ENCODE measurements around the gene SDHB. TPM values are rescaled to one million over a fixed set of nuclear protein-coding genes. Genes with fewer than 3 reads are reported as not detected.
A peak's percentile ranks its signal among the peaks of the same experiment; 100 is the strongest.

SDHB gene
- total and polyA plus RNA-seq, 7 donors = 109 to 398 (median 173) TPM

- intact Hi-C loops (cut with DNase I) = loop anchor here (5.0 kb wide), 2 partner anchors 36 to 49 kb away; no protein-coding TSS in a partner anchor
- Histone ChIP-seq H3K27me3 (no peaks in the 10 kb centered on the region), H3K9me3 (no peaks in the 10 kb centered on the region), H3K4me3 (peak within 1 kb of the TSS; percentile 49 to 95 (median 82)), H3K4me1 (peaks cover 0 to 25% (median 21%) of the 10 kb centered on the region in 4 donors), H3K27ac (peak within 1 kb of the TSS in 3 of 4 donors; percentile 42 to 65 (median 46)), H3K36me3 (no peaks in the 10 kb centered on the region)
- WGBS, 2 donors = 1 to 2% methylated on average over 94 of the region's 94 CpGs
- peak; percentile 85 for DNase-seq
- peak in 1 of 4 donors; percentile 38 for TF ChIP-seq POLR2AphosphoS5 (IDR thresholded peaks at IDR 0.05)
- no peak for TF ChIP-seq EP300 (IDR thresholded peaks at IDR 0.05)
These were observed 42.2 kb downstream of the SDHB start, which contains the start of gene ATP13A2 for GRCh38 chr1:17011439-17012307. Gene ATP13A2 (minus strand): TSS chr1:17011928. CDS start chr1:17011738, 190 bp downstream.

GRCh38 chr1:17011092-17011438, 42.8 kb downstream of the SDHB start:
- Histone ChIP-seq H3K4me1 (peaks cover 0 to 25% (median 21%) of the 10 kb centered on the region in 4 donors), H3K36me3 (no peaks in the 10 kb centered on the region), H3K9me3 (no peaks in the 10 kb centered on the region), H3K27me3 (no peaks in the 10 kb centered on the region), H3K27ac (peak overlapping the region in 3 of 4 donors; percentile 42 to 65 (median 46)), H3K4me3 (peak overlapping the region; percentile 49 to 95 (median 82))
- DNase-seq = no peak
- intact Hi-C loops (cut with DNase I) = loop anchor here (5.0 kb wide), 2 partner anchors 36 to 49 kb away; no protein-coding TSS in a partner anchor
- no peak for TF ChIP-seq CTCF (IDR thresholded peaks at IDR 0.05)
- no peak for TF ChIP-seq EP300 (IDR thresholded peaks at IDR 0.05)
- no peak for TF ChIP-seq POLR2AphosphoS5 (IDR thresholded peaks at IDR 0.05)
- no peak for TF ChIP-seq POLR2A (IDR thresholded peaks at IDR 0.05)
- 0 to 1% methylated on average over 15 of the region's 15 CpGs for WGBS, 2 donors

- Histone ChIP-seq H3K27ac (no peak overlapping the region), H3K4me3 (no peak overlapping the region), H3K27me3 (no peaks in the 10 kb centered on the region), H3K36me3 (peaks cover 0 to 11% (median 8%) of the 10 kb centered on the region in 4 donors), H3K9me3 (no peaks in the 10 kb centered on the region), H3K4me1 (peaks cover 0 to 25% (median 21%) of the 10 kb centered on the region in 4 donors)
- 35 to 50% methylated on average over 4 of the region's 4 CpGs for WGBS, 2 donors
- no peak for DNase-seq
- intact Hi-C loops (cut with DNase I) = loop anchor here (5.0 kb wide), 2 partner anchors 38 to 47 kb away; no protein-coding TSS in a partner anchor
- TF ChIP-seq POLR2AphosphoS5 (IDR thresholded peaks at IDR 0.05) (no peak), POLR2A (IDR thresholded peaks at IDR 0.05) (no peak), CTCF (IDR thresholded peaks at IDR 0.05) (no peak), EP300 (IDR thresholded peaks at IDR 0.05) (no peak)
These were observed 44.1 kb downstream of the SDHB start for GRCh38 chr1:17009706-17010105.

- peaks cover 0 to 23% (median 17%) of the 10 kb centered on the region in 4 donors for H3K36me3 ChIP-seq
- no peak overlapping the region for H3K4me3 ChIP-seq
- TF ChIP-seq EP300 (IDR thresholded peaks at IDR 0.05) (no peak), POLR2AphosphoS5 (IDR thresholded peaks at IDR 0.05) (no peak), POLR2A (IDR thresholded peaks at IDR 0.05) (no peak), CTCF (IDR thresholded peaks at IDR 0.05) (no peak)
- H3K9me3 ChIP-seq = no peaks in the 10 kb centered on the region
- DNase-seq = no peak
- peaks cover 0 to 25% (median 21%) of the 10 kb centered on the region in 4 donors for H3K4me1 ChIP-seq
- no peaks in the 10 kb centered on the region for H3K27me3 ChIP-seq
- no peak overlapping the region for H3K27ac ChIP-seq
- intact Hi-C loops (cut with DNase I) = no loop called here
- 87 to 92% methylated on average over 15 of the region's 15 CpGs for WGBS, 2 donors
These were observed 45.5 kb downstream of the SDHB start for GRCh38 chr1:17008208-17008855.

GRCh38 chr1:17007121-17007520, 46.7 kb downstream of the SDHB start:
- TF ChIP-seq CTCF (IDR thresholded peaks at IDR 0.05) (no peak), EP300 (IDR thresholded peaks at IDR 0.05) (no peak), POLR2A (IDR thresholded peaks at IDR 0.05) (no peak), POLR2AphosphoS5 (IDR thresholded peaks at IDR 0.05) (no peak)
- peaks cover 0 to 22% (median 19%) of the 10 kb centered on the region in 4 donors for H3K4me1 ChIP-seq
- no peaks in the 10 kb centered on the region for H3K27me3 ChIP-seq
- H3K27ac ChIP-seq = no peak overlapping the region
- no peak overlapping the region for H3K4me3 ChIP-seq
- H3K36me3 ChIP-seq = peaks cover 0 to 35% (median 24%) of the 10 kb centered on the region in 4 donors
- H3K9me3 ChIP-seq = no peaks in the 10 kb centered on the region
- DNase-seq = no peak
- intact Hi-C loops (cut with DNase I) = no loop called here
- 92 to 95% methylated on average over 8 of the region's 8 CpGs for WGBS, 2 donors

All from sigmoid colon (tissue), 7 donors.